Epithelial cell of prostate (primary cell): ENCODE data around the gene FOXP1.
A peak's percentile ranks its signal among the peaks of the same experiment; 100 is the strongest.

Source experiments
- DNase-seq: peaks from one replicate; pipeline ENCODE4 v3.0.0-alpha.2; 2011; ENCODE audit warnings: low read depth, low spot score
- H3K27ac ChIP-seq: fragments of 450-650 bp; 2 replicates; pipeline ENCODE4 v1.5.1; 2017; ENCODE audit warnings: mild to moderate bottlenecking

Gene FOXP1

DNA sequence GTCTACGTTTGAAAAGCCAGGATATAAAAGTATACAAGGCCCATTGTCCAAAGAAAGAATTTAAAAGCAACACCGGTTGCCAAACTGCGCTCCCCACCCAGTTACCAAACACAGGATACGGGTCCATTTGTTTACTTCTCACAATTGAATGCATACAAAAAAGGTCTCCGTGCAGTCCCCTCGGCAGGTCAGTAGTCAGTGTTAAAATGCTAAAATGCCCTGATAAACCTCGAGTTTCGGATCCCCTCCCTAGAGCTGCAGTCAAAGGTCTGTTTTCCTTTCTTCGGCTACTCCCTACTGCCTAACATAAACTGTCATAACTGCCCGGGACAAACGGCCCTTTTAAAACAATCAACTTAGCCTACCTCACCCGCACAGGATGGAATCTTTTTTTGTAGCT lies 534.6 kb downstream of the FOXP1 start:
- no peak overlapping the region for H3K27ac ChIP-seq
- no peak for DNase-seq

GRCh38 chr3:71047616-71048531 lies 535.7 kb downstream of the FOXP1 start:
- no peak for DNase-seq
- no peak overlapping the region for H3K27ac ChIP-seq

DNA sequence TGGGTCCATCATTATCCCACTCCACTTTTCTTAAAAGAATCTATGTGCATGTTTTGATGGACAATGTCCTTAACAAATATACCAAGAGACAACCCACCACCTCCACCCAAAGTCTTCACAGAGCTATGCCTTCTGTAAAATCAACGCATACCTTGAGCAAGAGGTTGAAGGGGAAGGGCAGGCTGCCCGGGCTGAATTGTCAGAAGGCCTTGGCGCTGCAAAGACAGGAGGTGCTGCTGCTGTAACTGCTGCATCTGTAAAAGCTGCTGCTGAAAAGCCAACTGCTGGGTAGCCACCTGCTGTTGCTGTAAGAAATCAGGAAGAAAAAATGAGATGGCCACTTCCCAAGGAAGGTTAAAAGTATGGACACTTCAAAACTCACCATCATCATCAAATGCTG lies 536.7 kb downstream of the FOXP1 start:
- no peak for DNase-seq
- no peak overlapping the region for H3K27ac ChIP-seq

DNA sequence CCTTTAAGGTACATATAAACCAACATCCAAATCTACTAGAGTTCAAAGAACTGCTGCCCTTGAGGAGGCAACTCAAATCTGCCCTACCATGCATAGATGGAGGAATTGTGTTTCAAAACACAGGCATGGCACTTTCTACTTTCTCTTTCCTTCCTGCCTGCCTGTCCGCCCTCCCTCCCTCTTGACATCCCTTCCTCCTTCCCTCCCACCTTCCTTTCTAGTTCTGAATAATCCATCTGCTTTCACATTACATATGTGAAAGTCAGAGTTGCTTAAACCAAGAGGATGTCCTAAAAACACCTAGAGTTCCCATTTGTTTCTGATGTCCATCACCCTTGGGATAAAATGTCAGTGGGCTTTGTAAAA lies 537.6 kb downstream of the FOXP1 start:
- no peak overlapping the region for H3K27ac ChIP-seq
- DNase-seq: no peak

DNA sequence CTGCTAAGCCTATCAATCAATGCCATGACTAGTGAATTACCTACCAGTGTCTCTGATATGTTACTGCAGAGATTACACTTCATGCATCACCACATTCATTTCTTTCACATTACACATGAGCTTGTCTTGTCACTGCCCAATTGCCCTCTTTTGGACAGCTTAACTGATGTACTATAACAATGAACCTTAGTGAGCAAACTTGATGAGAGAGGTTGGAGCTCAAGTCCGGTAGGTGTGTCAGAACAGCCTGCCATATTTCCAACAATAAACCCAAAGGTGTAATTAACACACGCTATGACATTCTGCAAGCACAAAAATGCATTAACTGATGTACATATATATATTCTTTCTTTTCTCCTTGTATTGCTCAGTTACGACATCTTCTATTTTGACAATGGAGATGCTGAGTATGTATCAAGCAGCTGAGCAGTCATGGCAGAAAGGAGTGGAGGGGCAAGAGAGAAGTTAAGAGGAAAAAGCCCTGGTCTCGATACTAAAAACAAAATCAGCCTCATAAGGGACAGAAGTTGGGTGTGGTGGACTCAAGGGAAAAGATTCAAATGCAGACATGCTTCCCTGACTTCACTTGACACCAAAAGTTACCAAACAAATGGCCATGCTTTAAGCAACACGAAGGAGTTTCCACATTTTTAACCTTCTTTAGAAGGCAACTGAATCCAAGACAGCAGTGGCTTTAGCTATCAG lies 538.2 kb downstream of the FOXP1 start:
- DNase-seq: no peak
- H3K27ac ChIP-seq: no peak overlapping the region

DNA sequence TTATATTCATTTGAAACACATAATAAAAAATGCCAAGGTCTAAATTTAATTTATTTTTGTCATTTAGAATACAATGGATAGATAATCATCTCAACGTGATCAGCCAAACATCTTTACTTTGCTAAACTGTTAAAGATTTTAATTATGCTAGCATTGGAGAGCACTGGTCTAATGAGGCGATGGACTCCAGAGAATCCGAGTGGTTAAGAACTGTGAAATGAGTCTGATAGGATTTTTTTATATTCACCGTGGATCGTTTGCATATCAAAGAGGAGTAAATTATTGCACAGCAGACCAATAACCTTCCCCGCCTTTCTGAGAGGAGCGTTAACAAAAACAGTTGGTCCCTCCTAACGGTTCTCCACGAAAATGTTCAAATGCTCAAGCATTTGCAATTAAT lies 540.8 kb downstream of the FOXP1 start:
- DNase-seq: no peak

DNA sequence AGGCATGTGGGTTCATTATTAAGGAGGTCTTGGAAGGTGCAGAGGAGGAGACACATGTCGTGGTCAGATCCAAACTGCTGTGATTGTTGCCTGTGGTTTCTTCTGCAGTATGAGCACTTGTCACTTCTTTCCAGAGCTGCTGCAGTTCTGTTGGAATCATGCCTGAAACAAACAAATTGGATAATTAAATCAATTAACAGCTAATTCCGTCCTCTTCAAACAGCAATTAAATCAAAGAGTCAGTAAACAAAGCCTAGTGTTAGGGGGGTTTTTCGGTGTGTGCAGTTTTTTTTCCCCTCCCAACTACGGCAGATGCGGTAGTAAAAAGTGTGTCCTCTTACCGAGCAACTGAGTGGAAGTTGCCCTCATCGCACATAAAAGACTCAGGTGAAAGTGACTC lies 542.2 kb downstream of the FOXP1 start:
- no peak for DNase-seq
- no peak overlapping the region for H3K27ac ChIP-seq

More for the DNA sequence above, 540.8 kb downstream of the FOXP1 start:
- H3K27ac ChIP-seq: no peak overlapping the region

- H3K27ac ChIP-seq: no peak overlapping the region
These were observed 544.2 kb downstream of the FOXP1 start for GRCh38 chr3:71039332-71039731.

GRCh38 chr3:71037775-71038174 lies 545.8 kb downstream of the FOXP1 start:
- H3K27ac ChIP-seq: no peak overlapping the region
- no peak for DNase-seq

More at GRCh38 chr3:71039332-71039731, 544.2 kb downstream of the FOXP1 start:
- DNase-seq: no peak

DNA sequence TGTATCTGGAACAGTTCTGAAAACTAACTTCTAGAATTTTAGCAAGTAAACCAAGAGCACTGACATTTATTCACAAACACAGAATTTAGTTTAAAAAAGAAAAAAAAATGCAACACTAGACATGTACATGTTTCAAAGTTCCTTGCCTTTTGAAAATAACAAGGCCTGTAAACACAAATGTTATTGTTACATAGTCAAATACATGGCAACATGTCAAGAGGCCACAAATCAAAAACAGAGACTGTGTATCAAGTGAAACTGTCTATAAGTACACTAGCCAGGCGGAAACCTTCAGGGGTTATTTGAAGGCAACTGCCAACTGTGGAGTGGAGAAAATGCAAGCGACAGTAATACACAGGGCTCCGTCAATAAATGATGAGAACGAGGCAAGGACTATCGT lies 547.6 kb downstream of the FOXP1 start:
- peak overlapping the region; percentile 47 for H3K27ac ChIP-seq
- DNase-seq: no peak

- no peak for DNase-seq
- H3K27ac ChIP-seq: peak overlapping the region; percentile 47
These were observed 548.2 kb downstream of the FOXP1 start for GRCh38 chr3:71035314-71035713.

DNA sequence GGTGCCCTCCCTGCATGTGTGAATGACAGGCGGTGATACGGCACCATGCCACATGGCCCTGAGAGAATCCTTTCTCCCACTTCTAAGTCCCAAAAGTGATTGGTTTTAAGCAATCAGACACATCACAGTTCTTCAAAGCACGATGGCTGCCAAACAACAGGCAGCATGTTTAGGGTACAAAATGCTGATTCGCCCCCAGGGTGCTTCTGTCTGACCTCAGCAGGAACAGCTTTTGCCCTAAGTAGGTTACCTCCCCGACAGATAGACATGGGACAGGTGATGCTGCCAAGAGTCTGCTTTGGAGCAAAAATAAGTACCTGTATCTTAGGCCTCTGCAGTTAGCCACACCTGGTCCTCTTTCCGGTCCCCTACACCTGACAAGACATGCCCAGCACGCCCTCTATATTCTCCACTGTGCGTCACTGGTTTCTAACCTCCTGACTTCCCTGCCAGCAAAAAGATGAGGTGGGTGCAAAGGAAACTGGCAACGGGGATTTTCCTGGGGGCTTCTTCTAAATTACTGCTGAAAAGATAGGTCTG lies 549.8 kb downstream of the FOXP1 start:
- DNase-seq: no peak
- peak overlapping the region; percentile 47 for H3K27ac ChIP-seq

- DNase-seq: no peak
- H3K27ac ChIP-seq: no peak overlapping the region
These were observed 551.5 kb downstream of the FOXP1 start for GRCh38 chr3:71031914-71032521.

GRCh38 chr3:71031181-71031580 lies 552.3 kb downstream of the FOXP1 start:
- no peak overlapping the region for H3K27ac ChIP-seq
- DNase-seq: no peak

GRCh38 chr3:71030748-71031147 lies 552.8 kb downstream of the FOXP1 start:
- H3K27ac ChIP-seq: no peak overlapping the region
- no peak for DNase-seq

DNA sequence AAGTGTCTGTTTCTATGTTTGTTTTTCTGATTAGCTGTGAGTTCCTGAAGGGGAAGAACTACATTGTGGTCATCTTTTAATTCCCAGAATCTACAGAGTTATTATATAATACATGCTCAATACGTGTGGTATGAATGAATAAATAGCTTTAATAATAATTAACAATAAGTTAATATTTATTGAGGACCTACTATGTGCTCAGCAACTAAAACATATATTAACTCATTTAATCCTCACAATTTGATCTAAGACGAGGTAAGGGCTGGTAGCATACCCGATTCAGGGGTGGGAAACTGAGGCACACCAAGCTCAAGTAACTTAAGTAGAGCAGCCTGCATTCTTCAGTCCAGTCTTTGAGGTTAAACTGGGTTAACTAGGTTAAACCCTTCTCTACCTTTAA lies 553.8 kb downstream of the FOXP1 start:
- H3K27ac ChIP-seq: no peak overlapping the region
- no peak for DNase-seq

DNA sequence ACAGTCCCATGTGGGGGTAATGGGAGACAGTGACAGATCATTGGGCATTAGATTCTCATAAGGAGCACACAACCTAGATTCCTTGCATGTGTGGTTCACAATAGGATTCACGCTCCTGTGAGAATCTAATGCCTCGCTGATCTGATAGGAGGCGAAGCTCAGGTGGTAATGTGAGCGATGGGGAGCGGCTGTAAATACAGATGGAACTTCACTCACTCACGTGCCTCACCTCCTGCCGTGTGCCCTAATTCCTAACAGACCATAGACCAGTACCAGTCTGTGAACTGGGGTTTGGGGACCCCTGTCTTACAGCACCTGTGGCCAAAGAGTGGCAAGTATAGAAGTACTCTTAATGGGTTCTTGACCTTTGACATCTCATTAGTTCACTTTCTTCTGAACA lies 554.7 kb downstream of the FOXP1 start:
- no peak for DNase-seq
- no peak overlapping the region for H3K27ac ChIP-seq

- H3K27ac ChIP-seq: peak overlapping the region; percentile 74
These were observed 555.3 kb downstream of the FOXP1 start for GRCh38 chr3:71028184-71028583.

DNA sequence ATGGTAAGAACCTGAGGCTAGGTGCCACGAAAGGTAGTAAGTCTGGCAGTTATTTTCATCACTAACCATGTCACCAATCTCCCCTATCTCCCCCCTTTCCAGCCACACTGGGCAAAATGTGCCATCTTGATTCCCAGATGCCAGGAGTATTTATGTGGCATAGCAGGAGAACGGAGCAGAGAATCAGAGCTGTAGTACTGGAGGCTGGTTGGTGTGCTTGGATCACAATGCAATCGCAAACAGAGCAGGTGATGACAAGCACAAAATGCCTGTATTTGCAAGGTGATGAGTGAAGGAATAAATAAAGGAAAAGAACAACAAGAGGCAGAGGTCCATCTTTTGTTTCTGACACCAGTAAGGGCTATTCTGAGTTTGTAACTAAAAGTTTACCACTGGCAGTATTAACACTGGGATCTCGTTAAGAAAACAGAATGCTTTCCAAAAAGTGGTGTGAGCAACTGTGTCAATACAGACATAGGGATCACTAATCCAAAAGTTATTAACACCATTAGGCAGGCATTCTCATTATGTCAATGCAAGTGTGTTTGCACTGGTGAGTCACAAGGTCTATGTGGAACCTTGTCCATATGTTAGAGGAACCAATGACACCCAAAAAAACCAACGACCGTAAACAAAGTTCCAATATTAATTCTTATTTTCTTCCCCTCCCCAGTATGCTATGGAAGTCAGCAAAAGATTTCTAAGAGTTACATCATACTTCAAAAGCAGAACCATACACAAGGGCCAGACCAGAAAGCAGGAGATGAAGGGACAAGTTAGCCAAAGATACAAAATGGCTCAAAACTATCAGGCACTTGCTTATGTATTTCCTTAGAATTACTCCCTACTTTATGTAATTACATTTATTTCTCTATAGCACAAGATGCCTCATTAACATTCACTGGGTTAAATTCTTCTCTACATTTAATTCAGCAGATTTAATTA lies 556.6 kb downstream of the FOXP1 start:
- peak overlapping the region; percentile 74 for H3K27ac ChIP-seq
- DNase-seq: peak; percentile 40

More at GRCh38 chr3:71028184-71028583, 555.3 kb downstream of the FOXP1 start:
- no peak for DNase-seq

GRCh38 chr3:71025516-71025915 lies 558.0 kb downstream of the FOXP1 start:
- DNase-seq: no peak
- H3K27ac ChIP-seq: no peak overlapping the region
